LNCaP clone FGC (cell line): ENCODE measurements around the gene GCAT.

Experiments
- DNase-seq: peaks from one replicate; pipeline ENCODE4 v3.0.0-alpha.2; 2011; ENCODE audit warnings: low read depth
- H3K4me3 ChIP-seq: 2 replicates; pipeline ENCODE4 v1.5.1; 2011; ENCODE audit warnings: mild to moderate bottlenecking, low read depth, low read length, control low read depth
- TF ChIP-seq, protein P1 (sequence below): IDR thresholded peaks from 2 replicates; pipeline ENCODE4 v1.5.1; 2012; ENCODE audit warnings: mild to moderate bottlenecking; ENCODE audit not compliant: control insufficient read depth, insufficient read depth; ENCODE audit errors: extremely low read depth

Gene GCAT

DNA sequence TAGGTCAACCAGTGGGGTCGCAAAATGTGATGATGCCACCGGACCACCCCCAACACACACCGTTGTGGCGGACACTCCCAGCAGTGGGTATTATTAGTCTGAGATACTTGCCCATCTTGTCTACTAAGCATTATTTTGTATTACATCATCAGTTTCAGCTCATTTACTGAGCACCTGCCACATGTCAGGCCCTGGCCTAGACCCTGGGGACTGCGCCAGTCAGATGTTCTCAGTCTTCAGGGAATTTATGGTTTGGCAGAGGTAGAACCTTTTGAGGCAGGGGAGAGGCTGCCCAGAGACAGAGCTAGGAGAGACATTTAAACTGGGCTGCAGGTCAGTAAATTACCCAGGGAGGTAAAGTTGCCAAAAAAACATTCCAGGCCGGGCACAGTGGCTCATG, 43.1 kb upstream of the GCAT start:
- DNase-seq: no peak
- H3K4me3 ChIP-seq: no peak overlapping the region
- TF ChIP-seq, protein P1, sequence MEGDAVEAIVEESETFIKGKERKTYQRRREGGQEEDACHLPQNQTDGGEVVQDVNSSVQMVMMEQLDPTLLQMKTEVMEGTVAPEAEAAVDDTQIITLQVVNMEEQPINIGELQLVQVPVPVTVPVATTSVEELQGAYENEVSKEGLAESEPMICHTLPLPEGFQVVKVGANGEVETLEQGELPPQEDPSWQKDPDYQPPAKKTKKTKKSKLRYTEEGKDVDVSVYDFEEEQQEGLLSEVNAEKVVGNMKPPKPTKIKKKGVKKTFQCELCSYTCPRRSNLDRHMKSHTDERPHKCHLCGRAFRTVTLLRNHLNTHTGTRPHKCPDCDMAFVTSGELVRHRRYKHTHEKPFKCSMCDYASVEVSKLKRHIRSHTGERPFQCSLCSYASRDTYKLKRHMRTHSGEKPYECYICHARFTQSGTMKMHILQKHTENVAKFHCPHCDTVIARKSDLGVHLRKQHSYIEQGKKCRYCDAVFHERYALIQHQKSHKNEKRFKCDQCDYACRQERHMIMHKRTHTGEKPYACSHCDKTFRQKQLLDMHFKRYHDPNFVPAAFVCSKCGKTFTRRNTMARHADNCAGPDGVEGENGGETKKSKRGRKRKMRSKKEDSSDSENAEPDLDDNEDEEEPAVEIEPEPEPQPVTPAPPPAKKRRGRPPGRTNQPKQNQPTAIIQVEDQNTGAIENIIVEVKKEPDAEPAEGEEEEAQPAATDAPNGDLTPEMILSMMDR: no peak

- H3K4me3 ChIP-seq: no peak overlapping the region
- DNase-seq: no peak
- TF ChIP-seq, protein P1: no peak
Measured at GRCh38 chr22:37765498-37765897, 42.2 kb upstream of the GCAT start.

DNA sequence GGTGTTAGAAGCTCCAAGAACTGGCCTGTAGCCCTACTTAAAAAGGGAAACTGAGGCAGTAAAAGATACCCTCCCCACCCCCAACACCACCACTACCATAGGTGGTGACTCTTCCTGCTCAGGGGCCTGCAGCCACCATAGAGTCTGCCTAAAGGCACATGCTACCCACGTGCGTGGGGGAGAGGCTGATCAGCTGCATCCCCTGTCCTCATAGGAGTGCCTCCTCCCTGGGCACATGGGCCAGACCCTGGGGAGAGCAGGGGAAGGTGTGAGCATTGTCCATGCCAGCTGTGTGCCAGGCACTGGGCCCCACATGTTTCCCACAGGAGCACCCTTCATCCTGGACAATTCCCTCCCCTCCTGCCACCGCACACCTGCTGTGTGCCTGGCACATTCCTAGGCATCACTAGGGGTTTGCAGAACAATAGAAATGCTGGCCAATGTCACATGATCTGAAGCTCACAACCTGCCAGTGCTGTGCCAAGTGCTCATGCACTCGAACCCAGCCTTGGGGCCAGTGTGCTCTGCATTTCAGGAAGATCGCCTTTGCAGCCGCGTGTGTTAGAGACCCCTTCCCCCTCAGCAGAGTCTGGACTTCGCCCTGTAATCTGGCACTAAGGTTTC, 41.7 kb upstream of the GCAT start:
- no peak for DNase-seq
- TF ChIP-seq, protein P1: no peak
- H3K4me3 ChIP-seq: no peak overlapping the region

DNA sequence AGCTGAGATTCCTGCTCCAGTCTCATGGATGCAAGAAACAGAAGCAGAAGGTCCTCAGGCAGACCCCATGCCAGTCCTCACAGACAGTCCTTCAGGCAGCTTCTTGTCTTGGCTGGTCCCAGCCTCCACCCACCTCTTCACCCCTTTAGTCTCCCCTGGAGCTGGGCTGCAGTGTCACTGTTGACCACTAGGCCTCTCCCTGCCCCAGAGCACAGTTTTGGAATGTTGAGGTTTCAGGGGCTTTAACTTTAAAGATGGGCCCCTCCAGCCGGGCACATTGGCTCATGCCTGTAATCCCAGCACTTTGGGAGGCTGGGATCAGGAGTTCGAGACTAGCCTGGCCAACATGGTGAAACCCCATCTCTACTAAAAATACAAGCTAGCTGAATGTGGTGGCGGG, 39.5 kb upstream of the GCAT start:
- H3K4me3 ChIP-seq: no peak overlapping the region
- TF ChIP-seq, protein P1: no peak
- no peak for DNase-seq

GRCh38 chr22:37769056-37769455, 38.7 kb upstream of the GCAT start:
- TF ChIP-seq, protein P1: no peak
- no peak for DNase-seq
- no peak overlapping the region for H3K4me3 ChIP-seq

DNA sequence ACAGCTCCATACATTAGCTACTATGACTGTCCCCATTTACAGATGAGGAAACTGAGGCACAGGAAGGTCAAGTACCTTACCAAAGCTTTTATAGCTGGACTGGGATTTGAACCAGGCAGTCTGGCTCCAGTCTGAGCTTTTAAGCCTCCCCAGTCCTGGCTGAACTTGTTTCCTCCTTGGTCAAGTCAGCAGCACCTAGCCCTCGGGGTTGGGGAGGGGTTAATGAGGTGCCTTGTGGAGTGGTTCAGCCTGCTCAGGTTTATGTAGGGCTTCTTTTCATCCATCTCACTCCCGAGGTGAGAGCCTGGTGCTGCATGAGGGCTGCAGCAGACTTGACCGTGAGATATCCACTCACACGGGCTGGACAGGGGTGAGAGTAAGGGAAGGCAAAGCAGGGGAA, 36.7 kb upstream of the GCAT start:
- no peak overlapping the region for H3K4me3 ChIP-seq
- TF ChIP-seq, protein P1: no peak
- DNase-seq: no peak
